GM12878 (cell line): ENCODE data around the gene MAD2L2. TPM values are rescaled to one million over a fixed set of nuclear protein-coding genes. Genes with fewer than 3 reads are reported as not detected.

Experiments
- ATAC-seq: fragments of 200-7000 bp; cut with Tn5 transposase; 3 replicates; pipeline ENCODE4 v1.9.1; 2020; ENCODE audit warnings: mild to moderate bottlenecking, moderate library complexity
- BruUV-seq: library from RNA; stranded (reverse); fragments of 400-500 nt; replicated peaks from 2 replicates; lab custom pipeline; 2021; lab: Mats Ljungman, UMichigan
- CTCF ChIA-PET: fragments of 300-600 bp; sonication (Branson Sonifier 250); formaldehyde crosslinking; extraction: SDS; loops from one replicate; lab custom pipeline; 2021; ENCODE audit warnings: inconsistent platforms; lab: Yijun Ruan, JAX
- POLR2A ChIA-PET: fragments of 350-600 bp; formaldehyde crosslinking; extraction: SDS; loops from one replicate; lab custom pipeline; 2021; ENCODE audit warnings: inconsistent platforms; lab: Charles Lee
- RAD21 ChIA-PET: fragments of 300-600 bp; sonication (Branson Sonifier 250); formaldehyde crosslinking; loops from one replicate; lab custom pipeline; 2023; ENCODE audit warnings: antibody characterized with exemption; ENCODE audit not compliant: unreplicated experiment; lab: Charles Lee
- SMC1A ChIA-PET: fragments of 300-600 bp; sonication (Branson Sonifier 250); formaldehyde crosslinking; loops from one replicate; lab custom pipeline; 2023; ENCODE audit not compliant: unreplicated experiment, uncharacterized antibody; lab: Charles Lee
- DNase-seq: peaks from one replicate; pipeline ENCODE4 v3.0.0-alpha.2; 2011; ENCODE audit warnings: low read depth, low spot score
- FAIRE-seq: peaks from 3 replicates; lab custom pipeline; 2011; peaks lifted over from hg19 to GRCh38; lab: Jason Lieb, UNC
- H2AFZ ChIP-seq: 2 replicates; pipeline ENCODE4 v1.6.0; 2011; ENCODE audit warnings: low read depth, low read length, control low read depth; ENCODE audit not compliant: control insufficient read depth
- H3K27ac ChIP-seq: 2 replicates; pipeline ENCODE4 v1.5.1; 2011; ENCODE audit warnings: control low read depth; ENCODE audit not compliant: control insufficient read depth, insufficient read depth
- H3K27me3 ChIP-seq, 2 experiments: replicated peaks in 1 of 2; 2 replicates each; pipeline versions ENCODE4 v1.6.0 to v1.6.1; 2011; ENCODE audit warnings: low read length in 1 of 2; ENCODE audit not compliant: control insufficient read depth in 2 of 2, insufficient read depth in 2 of 2
- H3K36me3 ChIP-seq, 2 experiments: 2 replicates each; pipeline ENCODE4 v1.5.1; 2011; ENCODE audit warnings: low read length in 1 of 2; ENCODE audit not compliant: control insufficient read depth in 2 of 2, insufficient read depth in 2 of 2
- H3K4me1 ChIP-seq: 2 replicates; pipeline ENCODE4 v1.6.1; 2011; ENCODE audit warnings: mild to moderate bottlenecking, low read length, moderate library complexity, mixed read lengths; ENCODE audit not compliant: control insufficient read depth, insufficient read depth
- H3K4me2 ChIP-seq: 2 replicates; pipeline ENCODE4 v1.6.0; 2011; ENCODE audit warnings: control low read depth; ENCODE audit not compliant: control insufficient read depth, insufficient read depth
- H3K4me3 ChIP-seq: fragments of 200-600 bp; sonication (generic); 2 replicates; pipeline ENCODE4 v1.5.1; 2016
- H3K79me2 ChIP-seq: 2 replicates; pipeline ENCODE4 v1.6.0; 2011; ENCODE audit warnings: low read length; ENCODE audit not compliant: control insufficient read depth, insufficient read depth
- H3K9ac ChIP-seq: 2 replicates; pipeline ENCODE4 v1.8.0; 2011; ENCODE audit warnings: low read length, control low read depth, mixed read lengths; ENCODE audit not compliant: control insufficient read depth, insufficient read depth
- H3K9me3 ChIP-seq: replicated peaks from 3 replicates; pipeline ENCODE4 v1.5.1; 2011; ENCODE audit warnings: mild to moderate bottlenecking, low read length; ENCODE audit not compliant: control insufficient read depth, insufficient read depth
- H4K20me1 ChIP-seq: 2 replicates; pipeline ENCODE4 v1.6.0; 2011; ENCODE audit not compliant: control insufficient read depth, insufficient read depth
- ATF7 ChIP-seq: fragments of 450-650 bp; IDR thresholded peaks from 2 replicates; pipeline ENCODE4 v1.6.1; 2016; ENCODE audit warnings: low read depth, mild to moderate bottlenecking
- BACH1 ChIP-seq: fragments of 450-650 bp; IDR thresholded peaks from 2 replicates; pipeline ENCODE4 v1.6.1; 2017; ENCODE audit warnings: mild to moderate bottlenecking, borderline replicate concordance
- BHLHE40 ChIP-seq, 2 experiments: fragments of 450-650 bp in 1 of 2; IDR thresholded peaks; 2 replicates each; pipeline ENCODE4 v1.6.1; 2011 to 2017; ENCODE audit warnings: low read depth in 2 of 2, borderline replicate concordance in 1 of 2, improper control_type of control experiment in 1 of 2, low read length in 1 of 2, mild to moderate bottlenecking in 1 of 2
- HCFC1 ChIP-seq: fragments of 150-350 bp; IDR thresholded peaks from 2 replicates; pipeline ENCODE4 v1.6.1; 2014; ENCODE audit warnings: low read length
- IRF4 ChIP-seq: IDR thresholded peaks from 2 replicates; pipeline ENCODE4 v1.6.1; 2011; ENCODE audit warnings: low read depth, low read length
- MEF2A ChIP-seq: IDR thresholded peaks from 2 replicates; pipeline ENCODE4 v1.6.1; 2011; ENCODE audit warnings: low read depth, mild to moderate bottlenecking, low read length, moderate library complexity; ENCODE audit not compliant: insufficient read depth
- MLLT1 ChIP-seq: fragments of 450-650 bp; IDR thresholded peaks from 2 replicates; pipeline ENCODE4 v1.6.1; 2016; ENCODE audit warnings: mild to moderate bottlenecking
- NFYB ChIP-seq: IDR thresholded peaks from 2 replicates; pipeline ENCODE4 v1.6.1; 2011; ENCODE audit warnings: low read depth, mild to moderate bottlenecking, low read length, improper control_type of control experiment, moderate library complexity; ENCODE audit not compliant: insufficient read depth
- RUNX3 ChIP-seq: IDR thresholded peaks from 2 replicates; pipeline ENCODE4 v1.6.1; 2012; ENCODE audit warnings: low read length, inconsistent platforms
- SMARCA5 ChIP-seq: fragments of 450-650 bp; IDR thresholded peaks from 2 replicates; pipeline ENCODE4 v1.6.1; 2017; ENCODE audit warnings: mild to moderate bottlenecking
- ZNF24 ChIP-seq: fragments of 450-650 bp; IDR thresholded peaks from 2 replicates; pipeline ENCODE4 v1.6.1; 2017; ENCODE audit warnings: antibody characterized with exemption, mild to moderate bottlenecking
- ZZZ3 ChIP-seq: IDR thresholded peaks from 2 replicates; pipeline ENCODE4 v1.6.1; 2011; ENCODE audit warnings: low read depth; ENCODE audit not compliant: control insufficient read depth, insufficient read length
- WGBS: methylation state at CpG from one replicate; pipeline ENCODE4 v1.1.6; 2016; ENCODE audit warnings: low lambda C conversion rate; ENCODE audit not compliant: insufficient replicate concordance, insufficient coverage; ENCODE audit errors: missing lambda C conversion rate; 5-methylcytosine and 5-hydroxymethylcytosine counted together
- in situ Hi-C: fragments of 300-500 bp; cut with MboI; formaldehyde crosslinking; loops from 9 replicates; pipeline ENCODE4 v1.14.3; 2018; ENCODE audit warnings: mixed read lengths
- intact Hi-C: fragments of 100-400 bp; cut with micrococcal nuclease; formaldehyde crosslinking; loops from one replicate; pipeline ENCODE4 v1.14.2; 2022; ENCODE audit not compliant: unreplicated experiment
- polyA plus RNA-seq, 11 experiments: library from polyadenylated mRNA; depleted of rRNA in 4 of 11; unstranded in 6 of 11; stranded (reverse) in 5 of 11; fragments of >200 nt; fragmentation: Nextera tagmentation in 4 of 11; fragmentation: Illumina TruSeq in 1 of 11; extraction: Ambion mirVana in 4 of 11; extraction: Trizol in 1 of 11; gene quantifications; 1 replicate in 1 of 11; 2 replicates in 10 of 11; pipeline versions ENCODE4 v1.2.1 to v1.2.3, GENCODE V29; 2011 to 2016; ENCODE audit warnings: inconsistent platforms in 2 of 11, missing spikeins in 2 of 11, low read depth in 1 of 11
- total RNA-seq, 4 experiments: library from RNA; depleted of rRNA in 3 of 4; stranded (reverse); fragments of >200 nt in 3 of 4; fragmentation: Illumina TruSeq in 1 of 4; extraction: Trizol in 1 of 4; gene quantifications; 2 replicates each; pipeline versions ENCODE4 v1.2.1 to v1.2.3, GENCODE V29; 2013 to 2021
- TF ChIP-seq, protein P1 (sequence below): fragments of 450-650 bp; formaldehyde crosslinking; IDR thresholded peaks from 2 replicates; pipeline ENCODE4 v1.4.0; 2022; ENCODE audit warnings: mild to moderate bottlenecking, moderate library complexity

MAD2L2 gene
- total and polyA plus RNA-seq, 10 of the 15 experiments (the other 5 are each of a cell fraction or from before 2014, with no cell fraction given): 3.5 to 95.0 (median 53.2) TPM

GRCh38 chr1:11693917-11694316 is 13.0 kb upstream of the MAD2L2 start (continued):
- no peak for TF ChIP-seq ZZZ3
- TF ChIP-seq BACH1: no peak
- no peak for TF ChIP-seq MEF2A
- TF ChIP-seq NFYB: no peak
- TF ChIP-seq, protein P1, sequence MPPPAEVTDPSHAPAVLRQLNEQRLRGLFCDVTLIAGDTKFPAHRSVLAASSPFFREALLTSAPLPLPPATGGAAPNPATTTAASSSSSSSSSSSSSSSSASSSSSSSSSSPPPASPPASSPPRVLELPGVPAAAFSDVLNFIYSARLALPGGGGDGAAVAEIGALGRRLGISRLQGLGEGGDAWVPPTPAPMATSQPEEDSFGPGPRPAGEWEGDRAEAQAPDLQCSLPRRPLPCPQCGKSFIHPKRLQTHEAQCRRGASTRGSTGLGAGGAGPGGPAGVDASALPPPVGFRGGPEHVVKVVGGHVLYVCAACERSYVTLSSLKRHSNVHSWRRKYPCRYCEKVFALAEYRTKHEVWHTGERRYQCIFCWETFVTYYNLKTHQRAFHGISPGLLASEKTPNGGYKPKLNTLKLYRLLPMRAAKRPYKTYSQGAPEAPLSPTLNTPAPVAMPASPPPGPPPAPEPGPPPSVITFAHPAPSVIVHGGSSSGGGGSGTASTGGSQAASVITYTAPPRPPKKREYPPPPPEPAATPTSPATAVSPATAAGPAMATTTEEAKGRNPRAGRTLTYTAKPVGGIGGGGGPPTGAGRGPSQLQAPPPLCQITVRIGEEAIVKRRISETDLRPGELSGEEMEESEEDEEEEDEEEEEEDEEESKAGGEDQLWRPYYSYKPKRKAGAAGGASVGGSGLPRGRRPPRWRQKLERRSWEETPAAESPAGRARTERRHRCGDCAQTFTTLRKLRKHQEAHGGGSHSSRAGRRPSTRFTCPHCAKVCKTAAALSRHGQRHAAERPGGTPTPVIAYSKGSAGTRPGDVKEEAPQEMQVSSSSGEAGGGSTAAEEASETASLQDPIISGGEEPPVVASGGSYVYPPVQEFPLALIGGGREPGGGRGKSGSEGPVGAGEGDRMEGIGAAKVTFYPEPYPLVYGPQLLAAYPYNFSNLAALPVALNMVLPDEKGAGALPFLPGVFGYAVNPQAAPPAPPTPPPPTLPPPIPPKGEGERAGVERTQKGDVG (CRISPR knock-in tag): no peak
- TF ChIP-seq ZNF24: no peak

DNA sequence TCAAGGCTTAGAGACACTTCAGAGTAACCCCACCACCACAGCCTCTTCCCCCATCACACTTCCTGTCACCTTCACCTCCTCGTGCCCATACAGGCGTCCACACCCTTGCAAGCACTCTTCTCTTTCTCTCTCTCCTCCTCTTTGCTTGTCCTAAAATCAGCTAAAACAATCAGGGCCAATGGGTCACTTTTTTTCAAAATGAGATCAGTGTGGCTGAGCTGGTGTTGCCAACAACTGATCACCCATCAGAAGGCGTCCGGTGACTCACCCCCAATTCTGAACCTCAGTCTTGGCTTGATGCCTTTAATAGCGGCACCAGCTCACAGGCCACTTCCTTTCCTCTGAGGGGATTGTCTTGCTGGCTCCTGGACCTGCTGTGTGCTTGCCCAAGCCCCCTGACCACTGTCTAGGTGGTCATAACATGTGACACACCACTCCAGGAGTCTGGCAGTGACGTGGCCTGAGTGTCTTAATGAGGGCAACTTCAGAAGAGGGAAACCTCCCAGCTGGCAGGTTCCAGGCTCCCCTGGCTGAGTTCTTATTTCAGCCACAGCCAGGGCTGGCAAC is 12.2 kb upstream of the MAD2L2 start:
- no peak overlapping the region for H3K4me2 ChIP-seq
- SMC1A ChIA-PET: no interaction called here
- intact Hi-C loops (no loop called here), in situ Hi-C loops (no loop called here)
- H4K20me1 ChIP-seq: no peaks in the 10 kb centered on the region; the same call in 1 of the 2 replicates
- no peak for TF ChIP-seq ATF7
- TF ChIP-seq SMARCA5: no peak
- TF ChIP-seq IRF4: no peak
- no peak for TF ChIP-seq HCFC1
- no peak for TF ChIP-seq MLLT1
- no peak for TF ChIP-seq RUNX3
- TF ChIP-seq BHLHE40 (IDR thresholded peaks at IDR 0.05; ENCODE audit: borderline replicate concordance in 1 of 2, low read depth in 2 of 2, low read length in 1 of 2): no peak
- H3K9me3 ChIP-seq: no peaks in the 10 kb centered on the region
- RAD21 ChIA-PET: interaction anchor here (0.6 kb wide), 1 partner anchor 363 kb away, joined by 3 read pairs; no protein-coding TSS in a partner anchor
- H3K79me2 ChIP-seq: no peaks in the 10 kb centered on the region
- CTCF ChIA-PET: no interaction called here
- no peak for DNase-seq
- POLR2A ChIA-PET: interaction anchor here (0.5 to 0.7 kb wide), 2 partner anchors 24 to 707 kb away, joined by 3 read pairs; no protein-coding TSS in a partner anchor
- no peak overlapping the region for H3K4me3 ChIP-seq
- no peak overlapping the region for H3K27ac ChIP-seq
- H3K4me1 ChIP-seq: no peaks in the 10 kb centered on the region
- H2AFZ ChIP-seq: no peak overlapping the region
- H3K36me3 ChIP-seq: no peaks in the 10 kb centered on the region
- H3K27me3 ChIP-seq: peaks cover 9 to 16% of the 10 kb centered on the region in 2 experiments; a peak in 3 of 4 replicates
- ATAC-seq: peak; percentile 53
- no peak for FAIRE-seq
- BruUV-seq: no TSS peak
- 0% methylated on average over 6 of the region's 6 CpGs for WGBS
- H3K9ac ChIP-seq: no peak overlapping the region
